IMR-90 (cell line): Measurements from ENCODE around the gene C22orf15. TPM values are rescaled to one million over a fixed set of nuclear protein-coding genes. Genes with fewer than 3 reads are reported as not detected.

Experiments
- CTCF ChIP-seq: conservative IDR thresholded peaks from 2 replicates; pipeline ENCODE4 v1.5.1; 2012; ENCODE audit warnings: mild to moderate bottlenecking, low read depth, low read length, improper control_type of control experiment
- polyA plus RNA-seq, 3 experiments: library from polyadenylated mRNA; depleted of rRNA; stranded (reverse); fragments of >200 nt; gene quantifications; 2 replicates each; pipeline ENCODE4 v1.2.3, GENCODE V29; 2012; ENCODE audit warnings: low replicate concordance in 1 of 3
- total RNA-seq: library from RNA; depleted of rRNA; stranded (reverse); fragments of >200 nt; gene quantifications from 2 replicates; pipeline ENCODE4 v1.2.3, GENCODE V29; 2012

The C22orf15 gene
- total and polyA plus RNA-seq, 2 of the 4 experiments (the other 2 are of a cell fraction): 2.3 to 3.1 TPM

- no peak for TF ChIP-seq CTCF
Observed at GRCh38 chr22:23783265-23784150, 20.7 kb downstream of the C22orf15 start (continued).
